Colon (tissue), 2 donors: ENCODE data around the gene NEK10.
"Not testable (repeated sequence)": the region's sequence is repeated elsewhere in the genome, so short reads cannot be mapped to it uniquely, and the experiment has no call there.

Experiments
- FAIRE-seq: peaks from 2 replicates; lab custom pipeline; 2012; peaks lifted over from hg19 to GRCh38; lab: Jason Lieb, UNC
- donor health status: control.
- donor health status: control.

NEK10 gene

GRCh38 chr3:27311400-27311799, 57.8 kb downstream of the NEK10 start:
- FAIRE-seq: no peak

GRCh38 chr3:27310688-27311087, 58.5 kb downstream of the NEK10 start:
- FAIRE-seq: no peak

- FAIRE-seq: no peak
Measured at GRCh38 chr3:27307566-27307965, 61.6 kb downstream of the NEK10 start.

- FAIRE-seq: no peak
Measured at GRCh38 chr3:27302891-27303290, 66.3 kb downstream of the NEK10 start.

- FAIRE-seq: not testable (repeated sequence)
Measured at GRCh38 chr3:27298981-27299380, 70.2 kb downstream of the NEK10 start.

GRCh38 chr3:27293939-27294338, 75.2 kb downstream of the NEK10 start:
- FAIRE-seq: no peak

GRCh38 chr3:27290760-27291159, 78.4 kb downstream of the NEK10 start:
- no peak for FAIRE-seq

- no peak for FAIRE-seq
Measured at GRCh38 chr3:27289769-27290413, 79.3 kb downstream of the NEK10 start.

- FAIRE-seq: no peak
Measured at GRCh38 chr3:27287052-27287451, 82.1 kb downstream of the NEK10 start.

GRCh38 chr3:27286467-27286866, 82.7 kb downstream of the NEK10 start:
- not testable (repeated sequence) for FAIRE-seq

GRCh38 chr3:27285668-27286067, 83.5 kb downstream of the NEK10 start:
- no peak for FAIRE-seq

GRCh38 chr3:27281671-27282150, 87.5 kb downstream of the NEK10 start:
- peak; percentile 33 for FAIRE-seq

GRCh38 chr3:27279123-27279522, 90.1 kb downstream of the NEK10 start:
- FAIRE-seq: no peak

- FAIRE-seq: no peak
Measured at GRCh38 chr3:27278383-27279055, 90.7 kb downstream of the NEK10 start.

GRCh38 chr3:27275441-27275990, 93.7 kb downstream of the NEK10 start:
- no peak for FAIRE-seq

- FAIRE-seq: no peak
Measured at GRCh38 chr3:27271890-27272289, 97.3 kb downstream of the NEK10 start.

- no peak for FAIRE-seq
Measured at GRCh38 chr3:27254896-27255295, 114.3 kb downstream of the NEK10 start.

GRCh38 chr3:27253831-27254230, 115.4 kb downstream of the NEK10 start:
- no peak for FAIRE-seq

- FAIRE-seq: no peak
Measured at GRCh38 chr3:27253391-27253790, 115.8 kb downstream of the NEK10 start.

- no peak for FAIRE-seq
Measured at GRCh38 chr3:27252646-27253045, 116.5 kb downstream of the NEK10 start.

GRCh38 chr3:27244374-27244773, 124.8 kb downstream of the NEK10 start:
- no peak for FAIRE-seq

GRCh38 chr3:27239951-27240350, 129.2 kb downstream of the NEK10 start:
- FAIRE-seq: no peak

- FAIRE-seq: no peak
Measured at GRCh38 chr3:27228805-27229204, 140.4 kb downstream of the NEK10 start.

- FAIRE-seq: no peak
Measured at GRCh38 chr3:27224197-27224596, 145.0 kb downstream of the NEK10 start.
